GM12892 (cell line): Measurements from ENCODE around the gene NDOR1.
"Not testable (repeated sequence)": the region's sequence is repeated elsewhere in the genome, so short reads cannot be mapped to it uniquely, and the experiment has no call there.

ENCODE experiments used
- DNase-seq: peaks from one replicate; pipeline ENCODE4 v3.0.0; 2011; ENCODE audit not compliant: insufficient read length
- FAIRE-seq: peaks from 2 replicates; lab custom pipeline; 2011; peaks lifted over from hg19 to GRCh38; lab: Jason Lieb, UNC
- POLR2A ChIP-seq: IDR thresholded peaks from 2 replicates; pipeline ENCODE4 v1.6.1; 2011; ENCODE audit warnings: low read depth, low read length, control low read depth
- POLR2AphosphoS5 ChIP-seq: IDR thresholded peaks from 2 replicates; pipeline ENCODE4 v1.6.1; 2011; ENCODE audit warnings: low read depth, low read length, control low read depth
- TAF1 ChIP-seq: IDR thresholded peaks from 2 replicates; pipeline ENCODE4 v1.6.1; 2011; ENCODE audit warnings: low read depth, mild to moderate bottlenecking, control low read depth, low read length, borderline replicate concordance

The NDOR1 gene

DNA sequence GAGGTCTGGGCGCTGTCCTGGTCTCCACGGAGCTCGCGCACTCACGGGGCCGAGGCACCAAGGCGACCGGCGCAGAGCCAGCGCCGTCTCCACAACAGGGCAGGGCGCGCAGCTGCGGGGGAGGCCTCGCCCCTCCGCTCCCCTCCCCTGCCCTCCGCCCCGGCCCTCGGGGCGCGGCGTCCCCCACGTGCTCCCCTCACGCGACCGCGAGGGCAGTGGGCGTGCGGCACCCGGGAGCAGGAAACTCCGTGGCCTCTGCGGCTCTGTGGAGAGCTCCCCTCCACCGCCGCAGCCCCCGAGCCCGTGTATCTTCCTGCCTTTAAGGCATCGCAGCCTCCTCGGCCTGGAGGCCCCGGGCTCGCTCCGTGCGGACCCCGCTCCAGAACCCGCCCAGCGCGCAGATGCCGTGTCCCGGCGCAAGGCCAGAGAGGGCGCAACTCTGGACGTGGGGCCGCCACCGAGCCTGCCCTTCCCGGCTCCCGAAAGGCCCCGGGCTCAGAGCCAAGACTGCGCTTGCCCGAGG lies 34.9 kb downstream of the NDOR1 start:
- TF ChIP-seq TAF1: 0 out of 2 replicates have a peak, but pooled peaks have one; percentile 9
- TF ChIP-seq POLR2A: no peak
- DNase-seq: peak; percentile 75
- FAIRE-seq: no peak

DNA sequence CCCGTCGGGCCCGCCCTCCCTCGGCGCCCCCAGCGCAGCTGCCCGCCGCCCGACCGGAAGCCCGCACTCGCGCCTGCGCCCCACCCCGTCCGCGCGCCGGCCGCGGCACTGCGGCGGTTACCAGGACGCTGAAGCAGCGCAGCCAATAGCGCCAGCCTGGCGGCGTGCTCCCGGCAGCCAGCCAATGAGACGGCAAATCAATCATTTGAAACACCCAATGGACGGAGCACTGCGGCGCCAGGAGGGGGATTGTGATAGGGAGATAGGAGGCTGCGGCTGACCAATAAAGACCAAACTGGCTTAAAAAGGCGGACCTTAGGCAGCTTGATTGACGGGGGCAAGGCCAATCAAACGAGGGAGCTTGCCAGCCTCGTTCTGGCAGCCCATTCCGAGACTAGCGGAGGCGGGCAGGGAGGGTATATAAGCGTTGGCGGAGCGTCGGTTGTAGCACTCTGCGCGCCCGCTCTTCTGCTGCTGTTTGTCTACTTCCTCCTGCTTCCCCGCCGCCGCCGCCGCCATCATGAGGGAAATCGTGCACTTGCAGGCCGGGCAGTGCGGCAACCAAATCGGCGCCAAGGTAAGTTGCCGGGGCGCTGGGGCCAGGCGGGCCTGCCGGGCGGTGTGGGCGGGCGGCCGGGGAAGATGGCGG lies 35.5 kb downstream of the NDOR1 start, which contains the start of gene TUBB4B:
Gene TUBB4B (plus strand): TSS at position 447 of the 649 bp plus-strand sequence. CDS start 74 bp downstream, at position 521.
- peak; percentile 100 for FAIRE-seq
- peak; percentile 100 for DNase-seq
- TF ChIP-seq POLR2AphosphoS5 (peak; percentile 99), TAF1 (peak; percentile 98), POLR2A (peak; percentile 99)

DNA sequence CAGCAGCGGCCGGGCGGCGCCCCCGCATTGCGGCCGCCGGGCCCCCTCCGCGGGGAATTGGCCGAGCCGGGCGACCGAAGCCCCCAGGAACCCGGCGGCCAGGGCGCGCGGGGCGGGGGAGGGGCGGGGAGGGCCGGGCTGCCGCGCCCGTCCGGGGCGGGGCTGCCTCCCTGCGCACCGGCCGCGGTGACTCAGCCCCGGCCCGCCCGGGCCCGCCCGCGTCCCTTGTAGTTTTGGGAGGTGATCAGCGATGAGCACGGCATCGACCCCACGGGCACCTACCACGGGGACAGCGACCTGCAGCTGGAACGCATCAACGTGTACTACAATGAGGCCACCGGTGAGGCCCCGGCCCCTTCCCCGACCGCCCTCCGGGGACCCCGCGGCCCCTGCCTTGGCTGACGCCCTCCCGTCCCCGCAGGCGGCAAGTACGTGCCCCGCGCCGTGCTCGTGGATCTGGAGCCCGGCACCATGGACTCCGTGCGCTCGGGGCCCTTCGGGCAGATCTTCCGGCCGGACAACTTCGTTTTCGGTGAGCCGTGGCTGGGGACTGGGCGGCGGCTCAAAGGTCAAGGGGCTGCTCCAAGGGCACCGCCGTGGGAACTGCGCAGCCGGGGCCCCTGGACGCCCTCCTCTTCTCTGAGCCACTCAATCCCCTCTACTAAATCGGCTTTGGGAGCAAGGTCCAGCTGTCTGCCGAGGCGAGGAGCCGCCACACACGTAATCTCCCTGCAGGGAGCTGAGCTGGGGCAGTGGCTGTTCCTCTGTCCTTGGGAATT lies 36.2 kb downstream of the NDOR1 start:
- TF ChIP-seq TAF1 (no peak), POLR2AphosphoS5 (no peak), POLR2A (no peak)
- peak; percentile 62 for DNase-seq
- FAIRE-seq: no peak

DNA sequence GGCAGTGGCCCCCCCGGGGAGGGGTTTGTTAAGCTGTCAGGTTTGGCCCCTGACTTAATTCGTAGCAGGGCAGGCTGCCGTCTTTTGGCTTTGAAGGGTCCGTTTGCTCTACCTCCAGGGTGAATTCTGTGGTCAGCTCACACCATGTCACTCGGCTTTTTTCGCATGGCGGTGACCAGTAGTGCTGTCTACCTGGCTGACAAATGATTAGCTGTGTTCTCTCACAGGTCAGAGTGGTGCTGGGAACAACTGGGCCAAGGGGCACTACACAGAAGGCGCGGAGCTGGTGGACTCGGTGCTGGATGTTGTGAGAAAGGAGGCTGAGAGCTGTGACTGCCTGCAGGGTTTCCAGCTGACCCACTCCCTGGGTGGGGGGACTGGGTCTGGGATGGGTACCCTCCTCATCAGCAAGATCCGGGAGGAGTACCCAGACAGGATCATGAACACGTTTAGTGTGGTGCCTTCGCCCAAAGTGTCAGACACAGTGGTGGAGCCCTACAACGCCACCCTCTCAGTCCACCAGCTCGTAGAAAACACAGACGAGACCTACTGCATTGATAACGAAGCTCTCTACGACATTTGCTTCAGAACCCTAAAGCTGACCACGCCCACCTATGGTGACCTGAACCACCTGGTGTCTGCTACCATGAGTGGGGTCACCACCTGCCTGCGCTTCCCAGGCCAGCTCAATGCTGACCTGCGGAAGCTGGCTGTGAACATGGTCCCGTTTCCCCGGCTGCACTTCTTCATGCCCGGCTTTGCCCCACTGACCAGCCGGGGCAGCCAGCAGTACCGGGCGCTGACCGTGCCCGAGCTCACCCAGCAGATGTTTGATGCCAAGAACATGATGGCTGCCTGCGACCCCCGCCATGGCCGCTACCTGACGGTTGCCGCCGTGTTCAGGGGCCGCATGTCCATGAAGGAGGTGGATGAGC lies 37.0 kb downstream of the NDOR1 start:
- FAIRE-seq: no peak

DNA sequence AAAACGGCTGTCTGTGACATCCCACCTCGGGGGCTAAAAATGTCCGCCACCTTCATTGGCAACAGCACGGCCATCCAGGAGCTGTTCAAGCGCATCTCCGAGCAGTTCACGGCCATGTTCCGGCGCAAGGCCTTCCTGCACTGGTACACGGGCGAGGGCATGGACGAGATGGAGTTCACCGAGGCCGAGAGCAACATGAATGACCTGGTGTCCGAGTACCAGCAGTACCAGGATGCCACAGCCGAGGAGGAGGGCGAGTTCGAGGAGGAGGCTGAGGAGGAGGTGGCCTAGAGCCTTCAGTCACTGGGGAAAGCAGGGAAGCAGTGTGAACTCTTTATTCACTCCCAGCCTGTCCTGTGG lies 37.7 kb downstream of the NDOR1 start:
- not testable (repeated sequence) for DNase-seq, FAIRE-seq

More for the DNA sequence above, 37.0 kb downstream of the NDOR1 start:
- DNase-seq: no peak
- TF ChIP-seq POLR2A (no peak), POLR2AphosphoS5 (peak; percentile 17; the same call in 1 of the 2 replicates)

DNA sequence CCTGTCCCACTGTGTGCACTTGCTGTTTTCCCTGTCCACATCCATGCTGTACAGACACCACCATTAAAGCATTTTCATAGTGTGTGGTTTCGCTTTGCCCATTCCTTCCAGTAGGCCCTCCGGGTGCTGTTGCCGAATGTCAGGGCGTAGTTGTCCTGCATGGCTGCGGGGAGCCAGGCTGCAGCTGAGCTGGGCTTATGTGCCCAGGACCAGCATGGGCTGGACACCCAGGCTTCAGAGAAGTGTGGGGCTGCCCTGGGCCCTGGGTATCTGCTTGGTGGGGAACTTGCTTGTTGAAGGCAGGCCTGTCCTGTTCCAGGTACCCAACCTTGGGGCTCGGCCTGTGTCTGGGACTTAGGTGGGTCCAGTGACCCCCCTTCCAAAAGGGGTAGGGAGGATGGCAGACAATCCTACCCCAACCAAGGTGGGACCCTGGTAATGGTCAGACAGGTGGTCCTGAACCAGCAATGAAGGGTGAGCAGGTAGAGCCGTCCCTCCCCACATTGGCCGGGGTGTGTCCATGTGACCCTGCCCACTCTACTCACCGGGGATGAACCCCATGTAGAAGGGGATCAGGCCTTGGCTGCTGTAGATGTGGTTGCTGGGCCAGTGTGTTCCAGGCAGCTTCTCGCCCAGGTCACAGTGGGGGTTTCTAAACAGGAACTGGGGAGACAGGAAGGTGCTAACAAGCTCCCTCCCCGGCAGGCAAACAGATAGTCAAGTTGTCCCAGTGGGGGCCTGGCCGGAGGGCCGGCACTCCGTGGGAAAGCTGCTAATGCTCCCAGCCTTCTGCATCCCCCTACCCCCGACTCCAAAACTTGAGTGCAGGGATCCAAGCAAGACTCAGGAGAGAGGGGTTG lies 38.4 kb downstream of the NDOR1 start:
- DNase-seq: no peak
- no peak for FAIRE-seq

DNA sequence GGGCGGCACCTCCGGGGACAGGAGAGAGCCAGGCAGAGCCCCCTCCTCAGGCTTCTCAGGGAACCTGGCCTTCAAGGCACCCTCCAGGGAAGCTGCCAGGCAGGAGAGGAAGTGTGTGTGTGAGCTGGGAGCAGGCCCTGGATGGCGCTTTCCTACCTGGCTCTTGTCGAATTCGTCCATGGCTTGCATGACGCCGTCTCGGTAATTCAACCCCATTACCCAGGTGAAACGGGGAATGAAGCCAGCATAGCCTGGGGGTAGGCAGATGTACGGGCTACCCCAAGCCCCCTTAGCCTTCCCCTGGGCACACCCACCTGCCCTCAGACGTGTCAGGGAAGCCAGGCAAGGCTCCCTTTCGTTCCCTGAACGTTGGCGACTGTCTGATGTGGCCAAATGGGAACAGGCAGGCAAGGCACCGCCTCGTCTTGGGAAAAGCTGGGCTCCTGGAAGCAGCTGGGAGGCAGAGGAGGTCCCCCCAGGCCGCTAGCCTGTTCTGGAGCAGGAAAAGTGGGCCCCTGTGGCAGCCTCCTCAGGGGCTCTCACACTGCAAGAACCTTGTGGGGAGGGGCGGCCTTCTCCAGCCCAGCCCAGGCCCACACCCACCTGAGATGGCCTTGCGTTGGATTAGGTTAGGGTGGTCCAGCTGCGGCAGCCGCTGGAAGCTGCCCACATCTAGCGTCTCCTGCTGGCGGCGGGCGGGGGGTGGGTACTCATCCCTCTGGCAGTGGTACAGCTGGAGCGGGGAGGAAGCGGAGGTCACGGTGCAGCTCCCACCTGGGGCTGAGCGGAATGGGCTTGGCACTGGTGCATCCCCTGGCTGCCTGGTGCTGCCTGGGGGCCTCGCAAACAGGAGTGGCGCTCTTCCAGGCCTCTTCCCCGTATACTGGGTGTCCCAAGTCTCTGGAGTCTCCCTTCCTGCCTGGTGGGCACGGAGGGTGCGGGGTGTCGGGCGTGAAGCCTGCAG lies 39.3 kb downstream of the NDOR1 start:
- TF ChIP-seq POLR2AphosphoS5: peak; percentile 4; the same call in 1 of the 2 replicates
- TF ChIP-seq TAF1: no peak
- FAIRE-seq (no peak), DNase-seq (no peak)

More for the DNA sequence above, 38.4 kb downstream of the NDOR1 start:
- TF ChIP-seq POLR2A (peak; percentile 62), POLR2AphosphoS5 (peak; percentile 88), TAF1 (no peak)

DNA sequence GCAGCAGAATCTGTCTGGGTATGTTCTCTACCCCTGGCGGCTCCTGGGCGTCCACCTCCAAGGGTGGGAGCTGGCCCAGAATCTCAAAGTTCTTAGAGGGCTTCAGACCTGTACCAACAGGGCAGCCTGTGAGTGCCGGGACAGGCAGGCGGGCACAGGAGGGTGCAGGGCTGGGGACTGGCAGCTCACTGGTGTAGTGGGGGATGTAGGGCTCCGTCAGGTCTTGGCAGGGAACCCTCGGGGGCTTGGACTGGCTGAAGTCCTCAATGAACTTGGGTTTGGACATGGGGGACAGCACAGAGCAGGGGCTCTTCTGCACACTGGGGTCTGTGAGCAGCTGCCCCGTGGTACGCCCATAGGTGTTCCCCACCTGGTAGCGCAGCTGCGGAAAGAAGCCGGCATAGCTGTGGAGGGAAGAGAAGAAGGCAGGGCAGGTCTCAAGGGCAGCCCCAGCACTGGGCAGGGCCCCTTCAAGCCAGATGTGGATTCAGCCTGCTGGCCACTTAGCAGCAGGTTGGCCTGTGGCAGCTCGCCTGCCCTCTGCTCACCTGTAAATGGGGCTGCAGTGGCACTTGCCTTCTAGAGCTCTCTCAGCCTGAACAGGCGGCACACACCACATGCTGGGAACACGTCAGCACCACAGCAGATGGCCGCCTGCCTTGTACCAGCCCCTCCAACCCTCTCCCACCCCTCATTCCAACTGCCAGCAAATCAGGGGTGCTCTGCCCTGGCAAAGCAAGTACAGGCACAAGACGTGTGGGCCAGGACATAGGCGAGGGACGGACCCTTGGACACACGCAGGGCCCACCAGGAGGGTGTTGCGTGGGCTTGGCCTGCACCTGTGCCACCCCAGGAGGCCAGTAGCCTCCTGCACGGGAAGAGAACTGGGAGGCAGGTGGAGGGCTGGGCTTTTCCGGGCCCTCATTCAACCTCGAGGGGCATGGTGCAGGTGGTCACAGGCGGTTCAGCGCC lies 40.2 kb downstream of the NDOR1 start:
- FAIRE-seq: no peak
- TF ChIP-seq POLR2A: no peak
- TF ChIP-seq TAF1: no peak
- TF ChIP-seq POLR2AphosphoS5: no peak
- DNase-seq: no peak
